Fibroblast of lung (primary cell): ENCODE data around the gene NRCAM. TPM values are rescaled to one million over a fixed set of nuclear protein-coding genes. Genes with fewer than 3 reads are reported as not detected.

Experiments used
- DNase-seq, 2 donors: peaks; one replicate each; pipeline versions ENCODE4 v3.0.0 to v3.0.0-alpha.2; 2010; ENCODE audit warnings: low read depth in 2 of 2
- H2AFZ ChIP-seq: 2 replicates; pipeline ENCODE4 v1.5.1; 2012; ENCODE audit warnings: low read length, control low read depth, inconsistent platforms
- H3K27ac ChIP-seq: 2 replicates; pipeline ENCODE4 v1.5.1; 2011; ENCODE audit warnings: low read length, control low read depth; ENCODE audit not compliant: insufficient read depth
- H3K27me3 ChIP-seq: 2 replicates; pipeline ENCODE4 v1.5.1; 2011; ENCODE audit warnings: mild to moderate bottlenecking, low read length; ENCODE audit not compliant: control insufficient read depth, insufficient read depth
- H3K36me3 ChIP-seq: 2 replicates; pipeline ENCODE4 v1.5.1; 2011; ENCODE audit warnings: low read length; ENCODE audit not compliant: control insufficient read depth, insufficient read depth
- H3K4me1 ChIP-seq: 2 replicates; pipeline ENCODE4 v1.5.1; 2011; ENCODE audit warnings: low read length; ENCODE audit not compliant: control insufficient read depth, insufficient read depth; ENCODE audit errors: extremely low read depth
- H3K4me2 ChIP-seq: 2 replicates; pipeline ENCODE4 v1.5.1; 2011; ENCODE audit warnings: low read length, control low read depth; ENCODE audit not compliant: insufficient read depth; ENCODE audit errors: extremely low read depth
- H3K4me3 ChIP-seq, 4 experiments: fragments of 200-600 bp in 1 of 4; sonication (generic) in 1 of 4; replicated peaks in 1 of 4; 2 replicates each; pipeline ENCODE4 v1.5.1; 2011 to 2016; ENCODE audit warnings: low read length in 4 of 4, low read depth in 3 of 4, mild to moderate bottlenecking in 3 of 4, control low read depth in 2 of 4, inconsistent platforms in 1 of 4, mixed read lengths in 1 of 4; ENCODE audit not compliant: insufficient read depth in 1 of 4; ENCODE audit errors: control extremely low read depth in 1 of 4
- H3K79me2 ChIP-seq: 2 replicates; pipeline ENCODE4 v1.5.1; 2012; ENCODE audit warnings: mild to moderate bottlenecking, low read length, inconsistent platforms; ENCODE audit not compliant: control insufficient read depth, insufficient read depth
- H3K9ac ChIP-seq: 2 replicates; pipeline ENCODE4 v1.5.1; 2011; ENCODE audit warnings: mild to moderate bottlenecking, low read length, control low read depth; ENCODE audit not compliant: insufficient read depth
- H3K9me3 ChIP-seq: 2 replicates; pipeline ENCODE4 v1.5.1; 2012; ENCODE audit warnings: low read depth, low read length; ENCODE audit not compliant: control insufficient read depth, insufficient read depth
- H4K20me1 ChIP-seq: 2 replicates; pipeline ENCODE4 v1.5.1; 2011; ENCODE audit warnings: low read length; ENCODE audit not compliant: control insufficient read depth, insufficient read depth; ENCODE audit errors: extremely low read depth
- CTCF ChIP-seq, 2 donors: IDR thresholded peaks in 1 of 2; conservative IDR thresholded peaks in 1 of 2; 1 replicate in 1 of 2; 2 replicates in 1 of 2; pipeline ENCODE4 v1.5.1; 2011 to 2012; ENCODE audit warnings: low read length in 2 of 2, control low read depth in 1 of 2, inconsistent platforms in 1 of 2, low read depth in 1 of 2, mild to moderate bottlenecking in 1 of 2
- EZH2 ChIP-seq: IDR thresholded peaks from 2 replicates; pipeline ENCODE4 v1.5.1; 2012; ENCODE audit warnings: low read length, control low read depth, mild to moderate bottlenecking; ENCODE audit errors: missing control alignments
- polyA plus RNA-seq, 2 donors: library from polyadenylated mRNA; depleted of rRNA in 1 of 2; stranded (reverse) in 1 of 2; unstranded in 1 of 2; fragments of >200 nt; gene quantifications; 2 replicates each; pipeline ENCODE4 v1.2.1, GENCODE V29; 2011 to 2012; ENCODE audit warnings: missing spikeins in 1 of 2
- total RNA-seq: library from RNA; depleted of rRNA; stranded (reverse); fragments of >200 nt; gene quantifications from 2 replicates; pipeline ENCODE4 v1.2.1, GENCODE V29; 2014

The NRCAM gene
- total and polyA plus RNA-seq, 2 donors (not counting 1 experiment from before 2014, with no cell fraction given) = 2.1 to 2.2 TPM

- Histone ChIP-seq H3K36me3 (no peaks in the 10 kb centered on the region), H3K4me3 (no peak overlapping the region), H3K9ac (no peak overlapping the region), H3K27ac (no peak overlapping the region), H3K79me2 (no peaks in the 10 kb centered on the region), H3K27me3 (no peaks in the 10 kb centered on the region), H2AFZ (no peak overlapping the region), H4K20me1 (no peaks in the 10 kb centered on the region), H3K4me2 (no peak overlapping the region), H3K4me1 (no peaks in the 10 kb centered on the region), H3K9me3 (no peaks in the 10 kb centered on the region)
- TF ChIP-seq EZH2 (no peak), CTCF (conservative IDR thresholded peaks at IDR 0.05 in 1 of 2, IDR thresholded peaks at IDR 0.05 in 1 of 2; ENCODE audit: low read depth in 1 of 2, low read length in 2 of 2) (no peak)
- DNase-seq = no peak
These were observed 30.4 kb downstream of the NRCAM start for GRCh38 chr7:108425714-108426275.

- no peak for DNase-seq
- no peaks in the 10 kb centered on the region for H3K9me3 ChIP-seq
- no peaks in the 10 kb centered on the region for H3K27me3 ChIP-seq
- no peak overlapping the region for H3K4me3 ChIP-seq
- no peaks in the 10 kb centered on the region for H4K20me1 ChIP-seq
- no peaks in the 10 kb centered on the region for H3K79me2 ChIP-seq
- no peak for TF ChIP-seq EZH2
- no peak for TF ChIP-seq CTCF (conservative IDR thresholded peaks at IDR 0.05 in 1 of 2, IDR thresholded peaks at IDR 0.05 in 1 of 2; ENCODE audit: low read depth in 1 of 2, low read length in 2 of 2)
- H3K27ac ChIP-seq = no peak overlapping the region
- H3K36me3 ChIP-seq = no peaks in the 10 kb centered on the region
- H3K4me2 ChIP-seq = no peak overlapping the region
- H2AFZ ChIP-seq = no peak overlapping the region
- H3K4me1 ChIP-seq = no peaks in the 10 kb centered on the region
- H3K9ac ChIP-seq = no peak overlapping the region
These were observed 32.2 kb downstream of the NRCAM start for GRCh38 chr7:108424013-108424412.

- Histone ChIP-seq H3K4me1 (no peaks in the 10 kb centered on the region), H3K36me3 (no peaks in the 10 kb centered on the region), H3K79me2 (no peaks in the 10 kb centered on the region), H3K27ac (no peak overlapping the region), H3K4me2 (no peak overlapping the region), H3K9me3 (no peaks in the 10 kb centered on the region), H3K9ac (no peak overlapping the region), H3K27me3 (no peaks in the 10 kb centered on the region), H3K4me3 (no peak overlapping the region), H2AFZ (no peak overlapping the region), H4K20me1 (no peaks in the 10 kb centered on the region)
- no peak for DNase-seq
- no peak for TF ChIP-seq CTCF (conservative IDR thresholded peaks at IDR 0.05 in 1 of 2, IDR thresholded peaks at IDR 0.05 in 1 of 2; ENCODE audit: low read depth in 1 of 2, low read length in 2 of 2)
- TF ChIP-seq EZH2 = no peak
These were observed 32.9 kb downstream of the NRCAM start for GRCh38 chr7:108423089-108423989.
